Islet precursor cell (in vitro differentiated cells): Measurements from ENCODE around the gene CALHM1.
"Not testable (repeated sequence)": the region's sequence is repeated elsewhere in the genome, so short reads cannot be mapped to it uniquely, and the experiment has no call there.

Experiments
- DNase-seq: peaks from one replicate; pipeline ENCODE4 v3.0.0-alpha.2; 2018

The CALHM1 gene

GRCh38 chr10:103427866-103428265 lies 30.8 kb downstream of the CALHM1 start:
- DNase-seq, result no peak

GRCh38 chr10:103423748-103424147 lies 35.0 kb downstream of the CALHM1 start:
- DNase-seq, result no peak

- DNase-seq, result no peak
Observed at GRCh38 chr10:103419101-103419500, 39.6 kb downstream of the CALHM1 start.

GRCh38 chr10:103417601-103418000 lies 41.1 kb downstream of the CALHM1 start:
- no peak for DNase-seq

- not testable (repeated sequence) for DNase-seq
Observed at GRCh38 chr10:103417148-103417469, 41.6 kb downstream of the CALHM1 start.

GRCh38 chr10:103416436-103417147 lies 42.1 kb downstream of the CALHM1 start:
- DNase-seq, result peak; percentile 61

GRCh38 chr10:103415581-103415980 lies 43.1 kb downstream of the CALHM1 start:
- DNase-seq, result no peak

- DNase-seq, result no peak
Observed at GRCh38 chr10:103413564-103413963, 45.1 kb downstream of the CALHM1 start.
